Dendritic cell treated with granulocyte-macrophage colony-stimulating factor and Interleukin-4, amounts not matched to agents 40 ng/mL and 50 ng/mL, for 4 days (primary cell): ENCODE results near the gene PSMB2.

Experiments used
- H3K27ac Mint-ChIP-seq: one replicate; pipeline ENCODE4 v1.8.0; 2022; ENCODE audit warnings: mild to moderate bottlenecking, mixed read lengths
- H3K27me3 Mint-ChIP-seq: one replicate; pipeline ENCODE4 v1.8.0; 2022; ENCODE audit warnings: mild to moderate bottlenecking, mixed read lengths
- H3K36me3 Mint-ChIP-seq: one replicate; pipeline ENCODE4 v1.8.0; 2022; ENCODE audit warnings: low read depth, mixed read lengths
- H3K4me1 Mint-ChIP-seq: one replicate; pipeline ENCODE4 v1.8.0; 2022; ENCODE audit warnings: low read depth, mixed read lengths
- H3K4me3 Mint-ChIP-seq: one replicate; pipeline ENCODE4 v1.8.0; 2022; ENCODE audit warnings: mild to moderate bottlenecking, moderate library complexity, mixed read lengths
- H3K9me3 Mint-ChIP-seq: one replicate; pipeline ENCODE4 v1.8.0; 2022; ENCODE audit warnings: mixed read lengths
- intact Hi-C: fragments of 100-400 bp; cut with micrococcal nuclease; formaldehyde crosslinking; loops from one replicate; pipeline ENCODE4 v1.15.0; 2022

PSMB2 gene

DNA sequence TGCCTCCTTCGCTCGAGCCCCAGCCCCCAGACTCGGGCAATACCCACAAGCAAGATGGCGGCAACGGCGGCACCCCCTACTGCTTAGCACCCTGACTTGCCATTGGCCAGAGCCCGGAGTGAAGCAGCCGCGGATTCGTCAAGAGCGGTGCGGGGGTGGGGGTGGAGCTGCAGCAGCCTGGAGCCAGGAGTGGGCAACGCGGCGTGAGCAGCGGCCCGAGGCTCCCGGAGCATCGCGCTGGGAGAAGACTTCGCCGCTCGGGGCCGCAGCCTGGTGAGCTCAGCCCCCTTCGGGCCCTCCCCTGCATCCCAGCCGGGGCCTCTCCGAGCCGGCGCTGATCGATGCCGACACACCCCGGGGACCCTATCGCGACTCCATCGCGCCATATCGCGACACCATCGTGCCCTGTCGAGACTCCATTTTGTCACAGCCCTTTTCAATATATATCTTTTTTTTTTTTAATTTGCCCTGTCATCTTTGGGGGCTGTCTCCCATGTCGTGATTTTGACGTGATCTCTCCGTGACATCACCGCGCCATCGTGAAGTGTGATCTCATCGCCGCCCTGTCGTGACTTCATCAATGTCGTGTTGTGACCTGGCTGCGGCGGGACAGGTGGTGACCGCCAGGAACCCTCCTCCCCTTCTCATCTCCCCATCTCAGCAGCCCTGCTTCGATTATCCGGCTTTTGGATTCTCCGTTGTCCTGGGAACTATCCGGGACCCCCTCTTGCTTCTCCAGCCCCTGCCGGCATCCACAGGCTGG is 83.5 kb downstream of the PSMB2 start, which contains the start of gene NCDN:
Gene NCDN, plus strand, starts transcription at position 189 of the 763 bp plus-strand sequence. Its CDS starts 392 bp downstream, at position 581.
- Mint-ChIP-seq H3K4me3 (peak within 1 kb of the TSS; percentile 91), H3K9me3 (no peaks in the 10 kb centered on the region), H3K36me3 (peaks cover 55% of the 10 kb centered on the region), H3K4me1 (peaks cover 64% of the 10 kb centered on the region), H3K27ac (peak within 1 kb of the TSS; percentile 97), H3K27me3 (no peaks in the 10 kb centered on the region)
- intact Hi-C loops: no loop called here

DNA sequence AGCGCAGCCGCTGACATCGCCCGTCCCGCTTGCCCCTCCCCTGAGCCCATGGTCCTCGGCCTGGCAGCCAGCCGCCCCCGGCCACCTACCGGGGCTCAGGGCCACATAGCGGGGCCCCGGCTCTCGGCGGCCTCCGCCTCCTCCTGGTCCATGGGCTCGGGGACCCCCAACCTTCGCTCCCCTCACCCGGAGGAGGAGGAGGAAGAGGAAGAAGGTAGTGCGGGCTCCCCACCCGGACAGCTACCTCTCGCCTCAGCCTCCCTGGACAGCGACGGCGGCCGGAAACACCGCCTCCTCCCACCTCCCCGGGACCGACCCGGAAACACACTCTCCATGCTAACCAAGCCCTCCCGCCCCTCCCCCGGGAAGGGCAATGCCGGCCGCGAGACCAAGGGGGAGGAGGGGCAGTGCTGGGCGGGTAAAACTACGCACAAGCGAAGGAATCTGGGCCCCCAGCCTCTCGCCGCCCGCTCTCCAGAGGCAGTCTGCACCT is 84.2 kb downstream of the PSMB2 start, which contains the start of gene KIAA0319L:
Gene KIAA0319L, minus strand, starts transcription at position 286 of the 493 bp plus-strand sequence. CDS start 2,912 bp downstream, outside the sequence.
- peak within 1 kb of the TSS; percentile 91 for H3K4me3 Mint-ChIP-seq
- H3K27me3 Mint-ChIP-seq: no peaks in the 10 kb centered on the region
- H3K36me3 Mint-ChIP-seq: peaks cover 55% of the 10 kb centered on the region
- peaks cover 64% of the 10 kb centered on the region for H3K4me1 Mint-ChIP-seq
- peak within 1 kb of the TSS; percentile 97 for H3K27ac Mint-ChIP-seq
- intact Hi-C loops: no loop called here
- no peaks in the 10 kb centered on the region for H3K9me3 Mint-ChIP-seq

GRCh38 chr1:35556484-35557117 is 84.7 kb downstream of the PSMB2 start:
- Mint-ChIP-seq H3K27ac (peak overlapping the region; percentile 97), H3K4me1 (peaks cover 62% of the 10 kb centered on the region), H3K36me3 (peaks cover 56% of the 10 kb centered on the region), H3K27me3 (no peaks in the 10 kb centered on the region), H3K9me3 (no peaks in the 10 kb centered on the region), H3K4me3 (peak overlapping the region; percentile 91)
- intact Hi-C loops: no loop called here

DNA sequence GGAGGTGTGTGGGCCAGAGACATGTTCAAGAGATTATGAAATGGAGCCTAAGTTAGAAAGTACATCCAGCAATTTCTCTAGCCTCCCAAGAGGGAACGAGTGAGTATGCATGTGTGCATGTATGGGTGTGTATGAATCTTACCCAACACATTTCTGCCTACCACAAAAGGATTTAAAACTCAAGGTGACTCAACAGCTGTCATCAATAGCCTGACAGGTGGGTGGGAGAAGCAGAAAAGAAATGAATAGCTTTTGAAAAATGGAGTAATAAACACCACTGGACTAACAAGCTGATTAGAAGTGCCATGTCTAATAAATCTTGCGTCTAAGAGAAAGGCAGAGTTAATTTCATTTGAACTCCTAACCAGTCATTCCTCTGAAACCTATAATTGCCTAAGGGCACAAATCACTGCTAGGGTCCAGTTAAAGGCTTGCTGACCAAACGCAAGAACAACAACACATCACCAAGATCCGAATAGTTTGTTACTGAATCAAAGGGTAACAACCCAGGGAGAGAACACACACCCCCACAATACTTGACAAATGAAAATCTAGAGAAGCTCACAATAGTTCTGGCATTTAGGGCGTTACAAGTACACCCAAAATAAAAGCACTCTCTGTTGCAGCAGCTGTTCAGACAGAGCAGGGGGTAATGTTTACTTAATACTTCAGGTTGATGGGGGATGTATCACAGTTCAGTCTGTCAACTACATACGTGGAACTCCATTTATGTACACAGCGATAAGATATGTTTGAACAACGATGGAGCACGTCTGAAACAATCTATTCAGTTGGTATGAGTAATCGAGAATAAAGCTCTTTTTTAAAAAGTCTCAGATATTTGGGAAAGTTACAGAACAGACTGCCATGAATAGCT is 85.5 kb downstream of the PSMB2 start:
- Mint-ChIP-seq H3K4me3 (peak overlapping the region; percentile 91), H3K27me3 (no peaks in the 10 kb centered on the region), H3K36me3 (peaks cover 56% of the 10 kb centered on the region), H3K9me3 (no peaks in the 10 kb centered on the region), H3K4me1 (peaks cover 54% of the 10 kb centered on the region), H3K27ac (no peak overlapping the region)
- intact Hi-C loops: no loop called here

GRCh38 chr1:35555212-35555584 is 86.1 kb downstream of the PSMB2 start:
- H3K4me1 Mint-ChIP-seq: peaks cover 48% of the 10 kb centered on the region
- intact Hi-C loops: no loop called here
- H3K27ac Mint-ChIP-seq: no peak overlapping the region
- peaks cover 51% of the 10 kb centered on the region for H3K36me3 Mint-ChIP-seq
- no peaks in the 10 kb centered on the region for H3K9me3 Mint-ChIP-seq
- no peak overlapping the region for H3K4me3 Mint-ChIP-seq
- no peaks in the 10 kb centered on the region for H3K27me3 Mint-ChIP-seq

DNA sequence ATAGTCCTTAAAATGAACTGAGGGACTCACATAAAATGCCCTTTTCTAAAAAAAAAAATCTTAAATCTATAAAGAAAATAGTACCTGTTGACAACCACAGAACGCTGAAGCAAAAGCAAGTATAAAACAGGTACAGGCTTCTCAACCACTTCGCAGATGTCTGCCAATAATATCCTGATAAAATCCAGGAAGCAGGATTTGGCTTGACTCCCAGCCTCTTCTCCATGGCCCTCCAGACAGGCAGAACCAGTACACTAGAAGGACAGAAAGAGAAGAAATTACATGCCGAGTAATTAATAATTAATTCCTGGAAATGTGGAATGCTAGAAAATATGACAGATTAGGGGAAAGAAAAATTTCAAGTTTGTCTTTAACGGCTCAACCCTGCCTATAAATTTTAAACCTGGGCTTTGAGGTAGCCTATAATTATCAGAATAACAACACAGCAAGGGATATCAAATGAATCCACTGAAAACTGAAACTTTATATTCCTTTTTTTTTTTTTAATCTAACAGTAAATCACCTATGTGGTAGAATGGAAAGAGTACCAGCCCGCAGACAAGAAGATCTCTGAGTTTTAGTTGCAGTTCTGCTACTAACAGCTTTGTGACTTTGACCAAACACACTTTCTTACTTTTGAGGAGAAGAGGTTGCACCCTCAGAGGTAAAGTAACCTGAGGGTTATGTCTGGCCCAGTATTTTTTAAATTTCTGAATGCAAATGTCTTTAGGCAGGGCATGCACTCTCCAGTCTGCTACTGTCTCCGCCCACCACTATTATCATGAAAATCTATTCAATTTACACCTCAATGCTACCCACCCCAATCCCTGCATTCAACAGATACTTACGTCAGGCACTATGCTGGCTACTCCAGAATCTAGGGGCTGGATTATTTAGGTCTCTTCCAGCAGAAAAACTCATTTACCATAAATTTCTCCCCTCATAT is 86.8 kb downstream of the PSMB2 start:
- Mint-ChIP-seq H3K9me3 (no peaks in the 10 kb centered on the region), H3K4me1 (peaks cover 43% of the 10 kb centered on the region), H3K27ac (no peak overlapping the region), H3K36me3 (peaks cover 55% of the 10 kb centered on the region), H3K27me3 (no peaks in the 10 kb centered on the region), H3K4me3 (no peak overlapping the region)
- intact Hi-C loops: no loop called here

DNA sequence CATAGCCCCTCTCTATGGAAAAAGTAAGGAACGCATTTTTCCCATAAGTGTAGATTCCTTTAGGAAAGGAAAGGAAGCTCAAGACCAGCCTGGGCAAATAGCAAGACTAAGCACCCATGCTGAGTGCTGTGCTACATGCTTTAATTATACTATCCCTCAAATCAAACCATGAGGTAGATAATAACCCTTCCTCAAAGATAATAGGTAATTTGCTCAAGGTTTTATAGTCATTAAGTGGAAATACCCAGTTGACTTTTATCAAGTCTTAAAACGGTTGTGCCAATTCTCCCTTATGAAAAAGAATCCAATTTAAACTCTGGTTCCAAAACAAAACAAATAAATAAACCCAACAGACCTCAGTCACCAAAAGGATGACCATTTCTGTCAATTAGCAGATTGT is 87.5 kb downstream of the PSMB2 start:
- Mint-ChIP-seq H3K27ac (no peak overlapping the region), H3K9me3 (no peaks in the 10 kb centered on the region), H3K36me3 (peaks cover 59% of the 10 kb centered on the region), H3K4me1 (peaks cover 38% of the 10 kb centered on the region), H3K4me3 (no peak overlapping the region), H3K27me3 (no peaks in the 10 kb centered on the region)
- intact Hi-C loops: no loop called here
